H9 (cell line): ENCODE data around the gene GRIA4. TPM values are rescaled to one million over a fixed set of nuclear protein-coding genes. Genes with fewer than 3 reads are reported as not detected.

Experiments used
- DNase-seq: peaks from one replicate; pipeline ENCODE4 v3.0.0-alpha.2; 2017
- H2AFZ ChIP-seq: one replicate; pipeline ENCODE4 v1.6.1; 2013; ENCODE audit warnings: mild to moderate bottlenecking, low read length, control low read depth, moderate library complexity
- H2AK5ac ChIP-seq: 2 replicates; pipeline ENCODE4 v1.6.1; 2013; ENCODE audit warnings: low read length, control low read depth, mixed read lengths; ENCODE audit not compliant: insufficient read length
- H2BK120ac ChIP-seq: one replicate; pipeline ENCODE4 v1.6.1; 2013; ENCODE audit warnings: low read depth, mild to moderate bottlenecking, low read length, control low read depth, inconsistent platforms; ENCODE audit not compliant: poor library complexity, severe bottlenecking
- H2BK12ac ChIP-seq: 2 replicates; pipeline ENCODE4 v1.6.1; 2013; ENCODE audit warnings: low read length, control low read depth, mixed read lengths, low read depth; ENCODE audit not compliant: insufficient read length
- H2BK15ac ChIP-seq: 2 replicates; pipeline ENCODE4 v1.6.1; 2013; ENCODE audit warnings: low read depth, low read length, control low read depth
- H2BK20ac ChIP-seq: one replicate; pipeline ENCODE4 v1.6.1; 2013; ENCODE audit warnings: low read depth, mild to moderate bottlenecking, low read length, control low read depth, inconsistent platforms; ENCODE audit not compliant: poor library complexity, severe bottlenecking
- H2BK5ac ChIP-seq: 2 replicates; pipeline ENCODE4 v1.6.1; 2013; ENCODE audit warnings: low read length, control low read depth, mixed read lengths; ENCODE audit not compliant: insufficient read length
- H3K14ac ChIP-seq: 2 replicates; pipeline ENCODE4 v1.6.1; 2013; ENCODE audit warnings: low read length, control low read depth; ENCODE audit not compliant: insufficient read depth
- H3K18ac ChIP-seq: 2 replicates; pipeline ENCODE4 v1.6.1; 2013; ENCODE audit warnings: low read depth, mild to moderate bottlenecking, mixed read lengths, low read length, control low read depth; ENCODE audit not compliant: insufficient read length
- H3K23ac ChIP-seq: 2 replicates; pipeline ENCODE4 v1.6.1; 2013; ENCODE audit warnings: low read length, control low read depth, mixed read lengths, low read depth; ENCODE audit not compliant: insufficient read length
- H3K23me2 ChIP-seq: 2 replicates; pipeline ENCODE4 v1.6.1; 2013; ENCODE audit warnings: low read depth, mild to moderate bottlenecking, mixed read lengths, low read length, control low read depth; ENCODE audit not compliant: insufficient read length, poor library complexity, severe bottlenecking
- H3K27ac ChIP-seq: 2 replicates; pipeline ENCODE4 v1.5.1; 2013; ENCODE audit warnings: low read length, control low read depth, mixed read lengths, low read depth; ENCODE audit not compliant: insufficient read length
- H3K27me3 ChIP-seq: 2 replicates; pipeline ENCODE4 v1.6.1; 2013; ENCODE audit warnings: low read length, control low read depth, inconsistent platforms; ENCODE audit not compliant: insufficient read depth
- H3K4ac ChIP-seq: 2 replicates; pipeline ENCODE4 v1.6.1; 2013; ENCODE audit warnings: low read depth, mild to moderate bottlenecking, control low read depth, inconsistent platforms, low read length, moderate library complexity
- H3K4me1 ChIP-seq: 2 replicates; pipeline ENCODE4 v1.6.1; 2013; ENCODE audit warnings: low read length, control low read depth, inconsistent platforms; ENCODE audit not compliant: insufficient read depth
- H3K4me2 ChIP-seq: 2 replicates; pipeline ENCODE4 v1.6.1; 2013; ENCODE audit warnings: low read length, control low read depth, mixed read lengths; ENCODE audit not compliant: insufficient read length, insufficient read depth
- H3K56ac ChIP-seq: 2 replicates; pipeline ENCODE4 v1.6.1; 2013; ENCODE audit warnings: low read depth, mild to moderate bottlenecking, mixed read lengths, low read length, control low read depth; ENCODE audit not compliant: insufficient read length
- H3K79me1 ChIP-seq: 2 replicates; pipeline ENCODE4 v1.6.1; 2013; ENCODE audit warnings: low read depth, mild to moderate bottlenecking, moderate library complexity, low read length, control low read depth, inconsistent platforms; ENCODE audit not compliant: insufficient read depth, poor library complexity, severe bottlenecking
- H3K79me2 ChIP-seq: 2 replicates; pipeline ENCODE4 v1.6.1; 2013; ENCODE audit warnings: low read length, control low read depth, inconsistent platforms; ENCODE audit not compliant: insufficient read depth
- H3K9ac ChIP-seq: 2 replicates; pipeline ENCODE4 v1.6.1; 2013; ENCODE audit warnings: low read length, control low read depth, mixed read lengths; ENCODE audit not compliant: insufficient read length; ENCODE audit errors: extremely low read depth
- H3K9me3 ChIP-seq: one replicate; pipeline ENCODE4 v1.6.1; 2013; ENCODE audit warnings: low read depth, low read length, inconsistent platforms; ENCODE audit not compliant: control insufficient read depth
- H3T11ph ChIP-seq: one replicate; pipeline ENCODE4 v1.6.1; 2013; ENCODE audit warnings: mild to moderate bottlenecking, low read length, control low read depth, inconsistent platforms
- H4K20me1 ChIP-seq: one replicate; pipeline ENCODE4 v1.6.1; 2013; ENCODE audit not compliant: control insufficient read depth, insufficient read length, insufficient read depth
- H4K5ac ChIP-seq: 2 replicates; pipeline ENCODE4 v1.6.1; 2013; ENCODE audit warnings: low read depth, mild to moderate bottlenecking, mixed read lengths, low read length, control low read depth; ENCODE audit not compliant: insufficient read length
- H4K8ac ChIP-seq: replicated peaks from 2 replicates; pipeline ENCODE4 v1.6.1; 2013; ENCODE audit warnings: low read length, control low read depth, mixed read lengths, low read depth; ENCODE audit not compliant: insufficient read length
- H4K91ac ChIP-seq: 2 replicates; pipeline ENCODE4 v1.6.1; 2013; ENCODE audit warnings: low read depth, mild to moderate bottlenecking, moderate library complexity, mixed read lengths, low read length, control low read depth; ENCODE audit not compliant: insufficient read length
- H3K27ac Mint-ChIP-seq, 3 experiments: 2 replicates in 2 of 3; 3 replicates in 1 of 3; pipeline ENCODE4 v1.8.0; 2020 to 2021; ENCODE audit warnings: mixed read lengths in 3 of 3, mild to moderate bottlenecking in 1 of 3, moderate library complexity in 1 of 3
- H3K27me3 Mint-ChIP-seq: 2 replicates; pipeline ENCODE4 v1.8.0; 2021; ENCODE audit warnings: low read depth, mild to moderate bottlenecking, moderate library complexity, mixed read lengths
- H3K36me3 Mint-ChIP-seq, 3 experiments: 2 replicates in 2 of 3; 3 replicates in 1 of 3; pipeline ENCODE4 v1.8.0; 2020 to 2021; ENCODE audit warnings: low read depth in 3 of 3, mixed read lengths in 3 of 3; ENCODE audit not compliant: insufficient read depth in 1 of 3
- H3K4me1 Mint-ChIP-seq, 2 experiments: 2 replicates each; pipeline ENCODE4 v1.8.0; 2020; ENCODE audit warnings: mixed read lengths in 2 of 2
- H3K4me3 Mint-ChIP-seq, 2 experiments: 2 replicates in 1 of 2; 3 replicates in 1 of 2; pipeline ENCODE4 v1.8.0; 2020 to 2021; ENCODE audit warnings: mild to moderate bottlenecking in 2 of 2, mixed read lengths in 2 of 2, moderate library complexity in 1 of 2
- H3K9me3 Mint-ChIP-seq, 2 experiments: 2 replicates in 1 of 2; 3 replicates in 1 of 2; pipeline ENCODE4 v1.8.0; 2020; ENCODE audit warnings: mild to moderate bottlenecking in 2 of 2, mixed read lengths in 2 of 2, moderate library complexity in 1 of 2
- WGBS: extraction: QIAGEN DNeasy Blood & Tissue Kit; methylation state at CpG from one replicate; pipeline ENCODE4 v1.1.7; 2013; ENCODE audit warnings: missing lambda C conversion rate, low lambda C conversion rate, mixed read lengths; ENCODE audit not compliant: insufficient read length; ENCODE audit errors: extremely low coverage; 5-methylcytosine and 5-hydroxymethylcytosine counted together
- total RNA-seq: library from RNA; stranded (reverse); gene quantifications from 2 replicates; pipeline ENCODE4 v1.2.1, GENCODE V29; 2021
- TF ChIP-seq, protein P1 (sequence below): fragments of 200-600 bp; sonication (generic); conservative IDR thresholded peaks from 3 replicates; pipeline ENCODE4 v1.8.0; 2021; ENCODE audit warnings: antibody characterized with exemption, mild to moderate bottlenecking

The GRIA4 gene
- total RNA-seq, 1 experiment from 2014 or later, result 0.83 TPM

DNA sequence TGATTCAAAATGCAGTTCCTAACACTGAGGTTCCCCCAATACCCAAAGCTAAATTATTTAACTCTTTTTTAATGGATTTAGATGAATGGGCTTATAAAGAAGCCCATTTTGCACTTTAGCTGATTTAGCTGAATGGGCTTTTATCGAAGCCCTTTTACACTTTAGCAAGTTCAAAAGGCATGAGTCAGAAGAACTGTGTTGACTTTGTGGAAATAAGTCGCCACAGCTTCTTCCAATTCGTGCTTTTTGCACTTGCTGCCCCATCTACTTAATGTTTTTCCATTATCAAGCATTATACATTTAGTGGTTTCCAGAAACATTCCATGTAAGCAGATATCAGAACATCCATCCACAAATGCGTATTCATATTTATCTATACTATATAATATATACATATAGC is 20.5 kb upstream of the GRIA4 start:
- Histone ChIP-seq H3T11ph (no peak overlapping the region), H2BK15ac (no peak overlapping the region), H2BK12ac (no peak overlapping the region), H3K79me1 (no peaks in the 10 kb centered on the region), H4K8ac (no peak overlapping the region), H3K9me3 (no peaks in the 10 kb centered on the region), H4K91ac (no peak overlapping the region), H4K20me1 (no peaks in the 10 kb centered on the region), H3K9ac (no peak overlapping the region), H3K18ac (no peak overlapping the region), H2AFZ (no peak overlapping the region), H2BK5ac (no peak overlapping the region), H3K23ac (no peak overlapping the region), H3K4ac (no peak overlapping the region), H3K4me1 (no peaks in the 10 kb centered on the region), H3K23me2 (no peaks in the 10 kb centered on the region), H4K5ac (no peak overlapping the region), H3K14ac (no peak overlapping the region), H3K27me3 (no peaks in the 10 kb centered on the region), H3K4me2 (no peak overlapping the region), H3K79me2 (no peaks in the 10 kb centered on the region), H2AK5ac (no peak overlapping the region), H3K56ac (no peak overlapping the region), H2BK120ac (no peak overlapping the region), H2BK20ac (no peak overlapping the region), H3K27ac (no peak overlapping the region)
- no peak for DNase-seq
- TF ChIP-seq, protein P1, sequence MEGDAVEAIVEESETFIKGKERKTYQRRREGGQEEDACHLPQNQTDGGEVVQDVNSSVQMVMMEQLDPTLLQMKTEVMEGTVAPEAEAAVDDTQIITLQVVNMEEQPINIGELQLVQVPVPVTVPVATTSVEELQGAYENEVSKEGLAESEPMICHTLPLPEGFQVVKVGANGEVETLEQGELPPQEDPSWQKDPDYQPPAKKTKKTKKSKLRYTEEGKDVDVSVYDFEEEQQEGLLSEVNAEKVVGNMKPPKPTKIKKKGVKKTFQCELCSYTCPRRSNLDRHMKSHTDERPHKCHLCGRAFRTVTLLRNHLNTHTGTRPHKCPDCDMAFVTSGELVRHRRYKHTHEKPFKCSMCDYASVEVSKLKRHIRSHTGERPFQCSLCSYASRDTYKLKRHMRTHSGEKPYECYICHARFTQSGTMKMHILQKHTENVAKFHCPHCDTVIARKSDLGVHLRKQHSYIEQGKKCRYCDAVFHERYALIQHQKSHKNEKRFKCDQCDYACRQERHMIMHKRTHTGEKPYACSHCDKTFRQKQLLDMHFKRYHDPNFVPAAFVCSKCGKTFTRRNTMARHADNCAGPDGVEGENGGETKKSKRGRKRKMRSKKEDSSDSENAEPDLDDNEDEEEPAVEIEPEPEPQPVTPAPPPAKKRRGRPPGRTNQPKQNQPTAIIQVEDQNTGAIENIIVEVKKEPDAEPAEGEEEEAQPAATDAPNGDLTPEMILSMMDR, result no peak
- Mint-ChIP-seq H3K4me1 (no peaks in the 10 kb centered on the region), H3K27ac (no peak overlapping the region), H3K4me3 (no peak overlapping the region), H3K36me3 (no peaks in the 10 kb centered on the region), H3K9me3 (no peaks in the 10 kb centered on the region), H3K27me3 (no peaks in the 10 kb centered on the region)
- WGBS, result no CpG with 5 or more reads among the region's 4 CpGs
